Caco-2 (cell line): Measurements from ENCODE around the gene STK35. TPM values are rescaled to one million over a fixed set of nuclear protein-coding genes. Genes with fewer than 3 reads are reported as not detected.

Experiments used
- BruUV-seq: library from RNA; stranded (reverse); fragments of 400-500 nt; replicated peaks from 2 replicates; lab custom pipeline; 2021; lab: Mats Ljungman, UMichigan
- CTCF ChIA-PET: fragments of 300-600 bp; sonication (Branson Sonifier 250); formaldehyde crosslinking; loops from one replicate; lab custom pipeline; 2022; ENCODE audit warnings: antibody characterized with exemption; lab: Charles Lee
- POLR2A ChIA-PET: fragments of 300-600 bp; sonication (Branson Sonifier 250); formaldehyde crosslinking; loops from one replicate; lab custom pipeline; 2022; ENCODE audit warnings: antibody characterized with exemption; lab: Charles Lee
- DNase-seq, 2 experiments: peaks; one replicate each; pipeline versions ENCODE4 v3.0.0 to v3.0.0-alpha.2; 2020 to 2022
- H3K27me3 ChIP-seq: replicated peaks from 2 replicates; pipeline ENCODE4 v1.6.0; 2011; ENCODE audit warnings: low read length; ENCODE audit not compliant: control insufficient read depth, insufficient read depth
- H3K36me3 ChIP-seq: 2 replicates; pipeline ENCODE4 v1.5.1; 2011; ENCODE audit warnings: low read length; ENCODE audit not compliant: control insufficient read depth, insufficient read depth
- H3K4me1 ChIP-seq: fragments of 250-450 bp; sonication (Bioruptor Pico); 2 replicates; pipeline ENCODE4 v1.5.1; 2020; ENCODE audit warnings: mild to moderate bottlenecking
- H3K4me3 ChIP-seq: 2 replicates; pipeline ENCODE4 v1.5.1; 2011; ENCODE audit warnings: low read depth, mild to moderate bottlenecking, control low read depth, low read length
- H3K9me3 ChIP-seq: fragments of 250-450 bp; sonication (Bioruptor Pico); 2 replicates; pipeline ENCODE4 v1.5.1; 2020; ENCODE audit warnings: mild to moderate bottlenecking, moderate library complexity
- H3K27ac Mint-ChIP-seq: one replicate; pipeline ENCODE4 v1.8.0; 2022; ENCODE audit warnings: mixed read lengths; ENCODE audit not compliant: unreplicated experiment
- H3K27me3 Mint-ChIP-seq: one replicate; pipeline ENCODE4 v1.8.0; 2022; ENCODE audit warnings: mixed read lengths; ENCODE audit not compliant: insufficient read depth, unreplicated experiment
- H3K36me3 Mint-ChIP-seq: one replicate; pipeline ENCODE4 v1.8.0; 2022; ENCODE audit warnings: mild to moderate bottlenecking, mixed read lengths; ENCODE audit not compliant: insufficient read depth, unreplicated experiment
- H3K4me1 Mint-ChIP-seq: one replicate; pipeline ENCODE4 v1.8.0; 2022; ENCODE audit warnings: low read depth, mixed read lengths; ENCODE audit not compliant: unreplicated experiment
- H3K4me3 Mint-ChIP-seq: one replicate; pipeline ENCODE4 v1.8.0; 2022; ENCODE audit warnings: mild to moderate bottlenecking, moderate library complexity, mixed read lengths; ENCODE audit not compliant: unreplicated experiment
- H3K9me3 Mint-ChIP-seq: one replicate; pipeline ENCODE4 v1.8.0; 2022; ENCODE audit warnings: mixed read lengths; ENCODE audit not compliant: unreplicated experiment
- CTCF ChIP-seq, 2 experiments: fragments of 200-600 bp in 1 of 2; IDR thresholded peaks; 1 replicate in 1 of 2; 2 replicates in 1 of 2; pipeline versions ENCODE4 v1.5.1 to v1.8.0; 2011 to 2022; ENCODE audit warnings: antibody characterized with exemption in 1 of 2, control low read depth in 1 of 2, inconsistent platforms in 1 of 2, low read depth in 1 of 2, low read length in 1 of 2, mild to moderate bottlenecking in 1 of 2, moderate library complexity in 1 of 2; ENCODE audit not compliant: insufficient read depth in 1 of 2, severe bottlenecking in 1 of 2, unreplicated experiment in 1 of 2
- intact Hi-C: fragments of 100-400 bp; cut with micrococcal nuclease; formaldehyde crosslinking; loops from one replicate; pipeline ENCODE4 v1.10.0; 2022; ENCODE audit not compliant: unreplicated experiment
- total RNA-seq: library from RNA; stranded (reverse); gene quantifications from 2 replicates; pipeline ENCODE4 v1.2.3, GENCODE V29; 2022

Gene STK35
- total RNA-seq, 1 experiment from 2014 or later, result 40.2 TPM

GRCh38 chr20:2151858-2152281 lies 50.2 kb downstream of the STK35 start:
- H3K9me3 ChIP-seq, result no peaks in the 10 kb centered on the region
- Mint-ChIP-seq H3K27me3 (no peaks in the 10 kb centered on the region), H3K4me3 (no peak overlapping the region), H3K4me1 (no peaks in the 10 kb centered on the region), H3K27ac (no peak overlapping the region), H3K36me3 (peaks cover 5% of the 10 kb centered on the region), H3K9me3 (no peaks in the 10 kb centered on the region)
- ChIA-PET POLR2A (no interaction called here), CTCF (no interaction called here)
- TF ChIP-seq CTCF (IDR thresholded peaks at IDR 0.05; ENCODE audit: insufficient read depth in 1 of 2, low read depth in 1 of 2, low read length in 1 of 2, severe bottlenecking in 1 of 2, unreplicated experiment in 1 of 2), result no peak
- no peaks in the 10 kb centered on the region; the same call in 1 of the 2 replicates for H3K36me3 ChIP-seq
- H3K4me3 ChIP-seq, result no peak overlapping the region
- BruUV-seq, result no TSS peak
- DNase-seq, result no peak
- no peaks in the 10 kb centered on the region for H3K27me3 ChIP-seq
- intact Hi-C loops, result no loop called here
- H3K4me1 ChIP-seq, result no peaks in the 10 kb centered on the region

- H3K36me3 Mint-ChIP-seq, result peaks cover 2% of the 10 kb centered on the region
These were observed 50.7 kb downstream of the STK35 start for GRCh38 chr20:2152317-2152716.

GRCh38 chr20:2153326-2153725 lies 51.7 kb downstream of the STK35 start:
- no peak for DNase-seq
- POLR2A ChIA-PET, result no interaction called here
- BruUV-seq, result no TSS peak
- H3K36me3 ChIP-seq, result no peaks in the 10 kb centered on the region
- Mint-ChIP-seq H3K9me3 (no peaks in the 10 kb centered on the region), H3K4me3 (no peak overlapping the region), H3K4me1 (no peaks in the 10 kb centered on the region), H3K36me3 (no peaks in the 10 kb centered on the region), H3K27ac (no peak overlapping the region), H3K27me3 (no peaks in the 10 kb centered on the region)
- CTCF ChIA-PET, result no interaction called here
- no peak for TF ChIP-seq CTCF (IDR thresholded peaks at IDR 0.05; ENCODE audit: insufficient read depth in 1 of 2, low read depth in 1 of 2, low read length in 1 of 2, severe bottlenecking in 1 of 2, unreplicated experiment in 1 of 2)
- no peak overlapping the region for H3K4me3 ChIP-seq
- intact Hi-C loops, result no loop called here
- H3K4me1 ChIP-seq, result no peaks in the 10 kb centered on the region
- no peaks in the 10 kb centered on the region for H3K27me3 ChIP-seq
- no peaks in the 10 kb centered on the region for H3K9me3 ChIP-seq

More at GRCh38 chr20:2152317-2152716, 50.7 kb downstream of the STK35 start:
- H3K9me3 Mint-ChIP-seq, result no peaks in the 10 kb centered on the region
- intact Hi-C loops, result no loop called here
- BruUV-seq, result no TSS peak
- H3K27ac Mint-ChIP-seq, result no peak overlapping the region
- TF ChIP-seq CTCF (IDR thresholded peaks at IDR 0.05; ENCODE audit: insufficient read depth in 1 of 2, low read depth in 1 of 2, low read length in 1 of 2, severe bottlenecking in 1 of 2, unreplicated experiment in 1 of 2), result no peak
- DNase-seq, result no peak
- no peaks in the 10 kb centered on the region for H3K4me1 Mint-ChIP-seq
- H3K27me3 Mint-ChIP-seq, result no peaks in the 10 kb centered on the region
- H3K4me3 Mint-ChIP-seq, result no peak overlapping the region
- no peak overlapping the region for H3K4me3 ChIP-seq
- no peaks in the 10 kb centered on the region for H3K27me3 ChIP-seq
- ChIA-PET CTCF (no interaction called here), POLR2A (no interaction called here)
- no peaks in the 10 kb centered on the region for H3K9me3 ChIP-seq
- H3K4me1 ChIP-seq, result no peaks in the 10 kb centered on the region
- no peaks in the 10 kb centered on the region; the same call in 1 of the 2 replicates for H3K36me3 ChIP-seq
